Epidermal melanocyte (primary cell): Measurements from ENCODE around the gene TMEM255B.
"Not testable (repeated sequence)": the region's sequence is repeated elsewhere in the genome, so short reads cannot be mapped to it uniquely, and the experiment has no call there.

Experiments
- DNase-seq: peaks from one replicate; pipeline ENCODE4 v3.0.0; 2011; ENCODE audit warnings: low spot score; ENCODE audit not compliant: insufficient read length

Gene TMEM255B

DNA sequence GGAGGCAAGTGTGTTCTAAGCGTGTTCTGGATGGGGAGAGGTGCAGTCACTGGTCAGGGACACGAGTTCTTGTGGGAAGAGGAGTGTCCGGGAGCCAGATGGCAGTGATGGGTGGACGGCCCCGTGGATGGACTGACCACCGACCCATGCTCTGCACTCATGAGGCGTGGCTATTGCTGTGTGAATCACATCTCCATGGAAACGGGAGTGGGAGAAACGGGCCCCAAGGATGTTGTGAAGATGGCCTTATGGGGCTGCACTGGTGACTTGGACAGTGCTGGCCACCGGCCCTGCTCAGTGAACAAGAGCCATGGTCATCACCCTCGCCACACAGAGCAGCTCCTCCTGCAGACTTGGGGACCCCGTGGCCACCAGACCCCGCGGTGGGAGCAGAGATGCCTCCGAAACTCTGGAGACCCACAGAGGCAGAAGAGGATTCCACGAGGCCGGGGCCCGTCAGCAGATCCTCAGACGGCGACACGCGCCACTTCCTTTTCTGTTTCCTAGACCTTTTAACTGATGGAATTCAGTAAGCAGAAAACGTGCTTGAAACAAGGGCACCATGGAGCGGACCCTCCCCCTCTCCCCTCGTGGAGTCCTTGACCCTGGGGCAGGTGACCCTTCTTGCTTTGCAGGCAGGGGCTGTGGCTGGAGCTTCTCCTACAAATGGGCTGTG is 57.4 kb downstream of the TMEM255B start:
- no peak for DNase-seq

DNA sequence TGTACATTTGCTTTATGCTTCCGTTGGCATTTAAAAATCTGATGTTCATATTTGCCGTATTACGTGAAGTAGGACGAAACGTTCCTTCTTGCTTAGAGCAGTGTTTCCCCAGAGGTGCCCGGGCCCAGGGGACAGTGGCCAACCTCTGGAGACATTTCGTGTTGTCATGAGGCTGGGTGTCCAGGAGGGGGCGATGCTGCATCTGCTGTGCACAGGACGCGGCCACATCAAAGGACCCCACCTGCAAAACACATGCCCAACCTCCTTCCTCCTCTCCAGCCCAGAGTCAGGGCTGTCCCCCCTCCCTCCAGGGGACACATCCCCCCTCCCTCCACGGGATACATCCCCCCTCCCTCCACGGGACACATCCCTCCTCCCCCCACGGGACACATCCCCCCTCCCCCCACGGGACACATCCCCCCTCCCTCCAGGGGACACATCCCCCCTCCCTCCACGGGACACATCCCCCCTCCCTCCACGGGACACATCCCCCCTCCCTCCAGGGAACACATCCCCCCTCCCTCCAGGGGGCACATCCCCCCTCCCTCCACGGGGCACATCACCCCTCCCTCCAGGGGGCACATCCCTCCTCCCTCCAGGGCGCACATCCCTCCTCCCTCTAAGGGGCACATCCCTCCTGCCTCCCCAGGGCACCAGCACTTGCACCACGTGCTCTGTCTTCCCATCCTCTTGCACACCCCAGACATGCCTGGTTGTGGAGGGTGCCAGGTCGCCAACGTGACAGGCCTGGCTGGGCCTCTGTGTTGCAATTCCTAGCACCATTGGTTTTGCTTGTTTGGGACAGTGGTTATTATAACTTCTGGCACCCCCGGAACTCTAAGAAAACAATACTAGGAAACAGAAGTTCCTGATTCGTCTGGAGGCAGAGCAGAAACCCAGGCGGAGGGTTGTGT is 58.2 kb downstream of the TMEM255B start:
- DNase-seq, result peak; percentile 49

DNA sequence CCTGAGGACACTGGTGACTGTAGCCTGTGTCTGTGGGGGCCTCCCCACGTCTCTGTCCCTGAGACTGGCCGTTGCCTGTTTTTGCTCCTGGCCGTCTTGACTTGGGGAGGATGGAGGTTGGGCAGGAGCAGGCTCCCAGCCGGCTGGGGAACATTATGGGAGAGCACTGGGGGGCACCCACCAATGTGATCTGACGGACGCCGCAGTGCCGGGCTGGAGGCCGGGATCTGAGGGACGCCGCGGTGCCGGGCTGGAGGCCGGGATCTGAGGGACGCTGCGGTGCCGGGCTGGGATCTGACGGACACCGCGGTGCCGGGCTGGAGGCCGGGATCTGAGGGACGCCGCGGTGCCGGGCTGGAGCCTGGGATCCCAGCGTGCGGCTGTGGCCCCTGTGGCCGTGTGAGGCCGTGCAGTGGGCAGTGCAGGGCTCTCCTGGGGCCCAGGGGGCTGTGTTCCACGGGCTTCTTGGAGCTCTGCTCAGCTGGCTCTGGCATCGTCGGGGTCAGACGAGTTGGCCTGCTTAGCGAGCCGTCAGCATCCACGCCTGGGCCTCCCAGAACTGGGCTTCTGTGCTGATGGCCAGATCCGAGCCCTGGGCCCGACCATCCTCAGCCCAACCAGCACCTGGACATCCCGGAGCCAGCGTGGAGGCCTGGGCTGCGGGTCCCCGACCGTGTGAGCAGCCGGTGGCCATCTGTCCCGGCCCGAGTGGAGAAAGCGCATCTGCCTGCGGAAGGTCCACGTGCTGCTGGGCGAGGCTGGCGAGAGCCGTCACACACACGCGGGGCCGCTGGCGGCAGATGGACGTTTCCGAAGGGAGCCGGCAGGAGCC is 59.0 kb downstream of the TMEM255B start:
- DNase-seq, result no peak

DNA sequence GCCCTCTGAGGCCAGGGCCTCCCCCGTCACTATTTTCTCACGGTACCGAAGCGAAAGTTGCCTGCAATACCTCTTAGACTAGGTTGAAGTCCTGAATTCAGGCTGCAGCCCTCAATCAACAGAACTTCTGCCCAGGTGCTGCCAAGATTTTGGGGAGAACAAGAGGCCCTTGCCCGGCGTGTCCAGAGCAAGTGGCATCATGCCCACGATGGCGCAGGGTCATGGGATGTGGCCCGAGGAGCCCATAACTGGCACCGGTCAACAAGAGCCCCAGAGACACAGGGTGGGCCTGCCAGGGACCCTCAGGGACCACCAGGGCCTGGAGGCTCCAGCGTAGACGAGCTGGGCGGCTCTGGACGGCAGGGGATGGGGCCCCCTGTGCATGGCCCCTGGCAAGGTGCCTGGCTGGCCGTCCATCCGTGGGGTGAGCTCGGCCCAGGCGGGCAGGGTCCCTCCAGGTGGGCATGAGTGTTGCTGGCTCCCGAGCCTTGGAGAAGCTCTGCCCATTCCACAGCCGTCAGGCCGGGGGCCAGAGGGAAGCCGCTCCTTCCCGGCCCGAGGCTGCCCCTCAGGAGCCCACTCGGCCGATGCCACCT is 59.8 kb downstream of the TMEM255B start:
- no peak for DNase-seq

DNA sequence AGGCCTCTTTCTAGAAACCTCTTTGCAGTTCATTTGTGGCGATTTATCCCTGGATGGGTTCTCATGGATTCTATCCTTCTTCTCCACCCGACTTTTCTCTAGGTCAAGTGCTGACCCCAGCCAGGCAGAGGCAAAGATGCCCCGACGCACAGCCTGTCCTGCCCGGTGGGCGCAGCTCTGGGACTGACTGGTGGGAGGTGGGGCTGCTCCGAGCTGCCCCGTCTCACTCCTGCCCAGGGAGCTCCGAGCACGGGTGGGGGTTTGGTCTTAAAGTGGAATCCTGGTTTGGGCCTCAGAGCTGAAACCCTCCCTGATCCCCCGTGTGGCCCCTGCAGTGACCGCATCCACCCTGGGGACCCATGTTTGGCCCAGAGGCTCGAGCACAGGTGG is 60.3 kb downstream of the TMEM255B start:
- no peak for DNase-seq

DNA sequence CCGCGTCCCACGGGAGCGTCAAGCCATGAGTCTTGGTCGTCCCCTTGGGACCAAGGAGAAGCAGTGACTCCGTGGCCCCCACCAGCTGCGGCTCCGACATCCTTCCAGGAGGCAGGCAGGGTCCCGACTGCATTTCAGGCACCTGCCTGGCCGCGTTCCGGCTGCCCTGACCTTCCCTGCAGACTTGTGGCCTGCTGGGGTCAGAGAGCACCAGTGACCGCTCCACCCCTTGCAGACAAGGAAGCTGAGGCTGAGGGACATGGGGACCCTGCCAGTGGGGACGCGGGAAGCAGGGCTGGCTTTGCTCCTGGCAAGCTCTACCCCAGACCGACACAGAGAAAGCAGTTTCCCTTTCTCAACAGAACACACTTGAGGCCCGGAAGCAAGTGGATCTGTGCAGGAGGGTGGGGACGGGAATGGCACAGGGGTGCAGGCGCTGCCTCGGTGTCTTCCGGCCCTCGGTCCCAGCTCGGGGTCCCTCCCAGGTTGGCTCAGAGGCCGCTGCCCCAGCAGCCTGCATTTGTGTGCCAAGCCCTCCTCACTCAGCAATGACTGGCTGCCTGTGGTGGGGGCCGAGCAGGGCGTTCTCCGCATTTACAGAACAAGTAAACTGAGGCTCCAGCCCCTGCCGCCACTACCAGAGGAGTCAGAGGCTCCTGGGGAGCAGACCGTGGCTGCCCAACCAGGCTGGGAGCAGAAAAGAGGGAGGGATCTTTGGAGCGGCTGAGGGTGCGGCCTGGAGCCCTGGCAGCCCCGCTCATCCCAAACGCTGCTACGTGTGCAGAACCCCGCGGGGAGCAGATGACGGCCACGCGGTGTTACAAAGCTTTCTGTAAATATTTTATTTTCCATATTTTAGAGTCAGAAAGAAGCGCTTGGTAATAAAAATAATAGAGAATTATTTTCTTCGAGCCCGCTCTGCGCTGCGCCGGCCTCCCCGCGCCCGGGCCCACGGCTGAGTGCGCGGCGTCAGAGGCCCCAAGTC is 61.0 kb downstream of the TMEM255B start:
- DNase-seq, result no peak

DNA sequence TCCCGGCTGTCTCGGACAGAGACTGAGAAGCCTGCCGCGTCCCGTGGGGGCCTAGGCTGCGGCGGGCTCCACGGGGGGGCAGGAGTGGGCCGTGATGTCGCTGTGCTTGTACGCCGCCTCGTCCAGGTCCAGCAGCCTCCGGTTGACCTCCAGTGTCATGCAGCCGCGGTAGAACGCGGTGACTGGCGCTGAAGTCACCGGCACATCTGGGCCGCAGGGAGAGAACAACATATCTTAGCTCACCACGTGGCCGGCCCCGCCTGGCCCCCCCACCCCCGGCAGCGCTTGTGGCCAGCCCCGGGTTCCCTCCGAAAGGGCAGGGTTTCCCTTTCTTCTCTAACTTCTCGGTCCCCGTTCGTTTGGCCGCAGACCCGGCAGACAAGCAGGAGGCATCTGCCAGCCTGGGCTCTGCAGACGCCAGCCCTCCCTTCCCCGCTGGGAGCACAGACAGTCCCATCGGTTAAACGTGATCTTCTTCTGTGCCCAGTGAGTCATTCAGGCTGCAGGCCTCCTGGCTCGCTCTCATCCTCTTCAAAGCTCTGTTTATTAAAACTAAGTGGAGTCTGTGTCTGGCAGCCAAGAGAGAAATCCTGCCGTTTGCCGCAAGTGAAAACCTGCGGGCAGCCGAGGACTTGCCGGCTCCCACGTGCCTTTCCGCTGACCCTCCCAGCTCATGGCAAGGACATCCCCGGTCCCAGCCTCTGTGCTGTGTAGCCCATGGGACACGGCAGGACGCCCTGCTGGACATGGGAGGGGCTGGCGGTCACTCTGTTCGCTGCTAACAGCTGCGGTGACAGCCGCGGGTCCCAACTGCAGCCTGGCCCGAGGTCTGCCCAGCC is 62.0 kb downstream of the TMEM255B start:
- DNase-seq, result peak; percentile 99

DNA sequence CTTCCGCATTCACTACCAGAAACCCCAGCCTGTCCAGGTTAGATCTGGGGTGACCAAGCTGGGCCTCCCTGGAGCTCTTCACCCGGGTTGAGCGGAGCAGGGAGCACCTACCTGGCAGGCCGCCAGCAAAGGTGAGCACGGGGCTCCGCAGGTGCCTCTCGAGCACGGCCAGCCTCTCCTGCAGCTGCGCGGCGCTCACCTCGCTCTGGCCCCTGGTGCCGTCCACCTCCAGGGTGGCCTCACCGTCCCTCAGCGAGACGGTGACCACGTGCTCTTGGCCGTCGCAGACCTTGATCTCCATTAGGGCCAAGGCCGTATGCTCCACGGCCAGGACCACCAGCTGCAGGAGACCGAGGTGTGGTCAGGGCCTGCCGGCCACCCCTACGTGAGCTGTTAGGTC is 62.8 kb downstream of the TMEM255B start:
- no peak for DNase-seq

DNA sequence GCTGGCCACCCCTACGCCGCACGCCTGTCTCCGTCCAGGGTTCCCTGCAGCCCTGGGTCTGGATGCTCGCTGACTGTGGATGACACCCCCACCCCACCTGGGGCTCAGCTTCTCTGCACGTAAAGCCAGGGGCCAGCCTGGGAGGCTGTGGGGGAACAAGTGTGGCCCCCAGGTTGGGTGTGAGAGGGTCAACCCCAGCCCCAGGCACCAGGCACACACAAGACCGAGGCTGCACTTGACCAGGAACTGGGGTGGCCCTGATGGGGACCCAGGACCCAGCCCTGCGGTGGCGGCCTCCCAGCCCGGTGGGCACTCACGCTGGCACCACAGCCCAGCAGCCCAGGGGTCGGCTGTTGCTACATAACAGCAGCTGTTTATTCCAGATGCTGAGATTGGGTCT is 63.2 kb downstream of the TMEM255B start:
- no peak for DNase-seq

DNA sequence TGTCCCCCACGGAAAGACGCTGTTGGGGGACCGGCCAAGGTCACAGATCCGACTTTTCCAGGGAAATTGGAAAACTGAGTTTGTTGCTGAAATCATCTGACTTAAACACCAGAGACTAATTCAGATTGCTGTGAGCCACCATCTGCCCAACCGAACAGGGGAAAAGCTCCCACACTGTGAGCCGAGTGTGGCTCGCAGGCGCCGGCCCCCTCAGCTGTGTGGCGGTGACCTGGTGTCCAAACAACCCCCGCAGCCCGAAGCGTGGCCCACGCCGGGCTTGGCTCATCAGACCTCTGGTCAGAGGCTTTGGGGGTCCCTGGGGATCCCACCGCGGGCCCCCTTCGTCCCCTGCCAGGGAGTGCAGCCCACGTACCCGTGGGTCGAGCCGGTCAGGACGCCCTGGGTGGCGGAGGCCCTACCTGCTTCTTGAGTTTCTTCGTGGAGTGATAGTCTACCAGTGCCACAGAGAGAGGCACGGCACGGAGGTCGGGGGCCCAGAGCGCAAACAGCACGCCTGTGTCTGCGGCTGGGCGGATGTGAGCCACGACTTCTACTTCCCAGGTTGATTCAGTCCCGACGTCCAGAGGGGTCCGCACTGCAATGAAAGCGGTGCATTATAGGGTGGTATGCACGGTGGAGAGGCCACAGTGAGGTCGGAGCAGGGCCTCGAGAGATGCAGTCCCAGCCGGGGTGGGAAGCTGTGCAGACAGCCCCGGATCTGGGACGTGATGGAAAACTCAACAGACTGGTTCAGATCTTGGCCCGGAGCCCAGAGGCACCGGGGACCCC is 64.1 kb downstream of the TMEM255B start:
- DNase-seq, result no peak

DNA sequence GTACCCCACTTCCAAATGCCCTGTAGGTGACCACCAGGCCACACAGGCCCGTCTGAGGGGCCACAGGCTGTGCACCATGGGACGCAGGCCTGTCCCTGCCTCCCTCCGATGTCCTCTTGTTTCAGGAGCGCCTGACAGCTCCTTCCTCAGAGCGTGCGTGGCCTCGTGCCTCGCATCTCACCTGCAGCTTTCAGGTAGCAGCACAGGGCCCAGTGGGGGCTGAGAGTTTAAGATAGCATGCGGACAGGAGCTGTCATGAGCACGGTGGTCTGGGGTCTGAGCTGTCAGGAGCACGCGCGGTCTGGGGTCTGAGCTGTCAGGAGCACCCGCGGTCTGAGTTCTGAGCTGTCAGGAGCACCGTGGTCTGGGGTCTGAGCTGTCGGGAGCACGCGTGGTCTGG is 64.7 kb downstream of the TMEM255B start:
- no peak for DNase-seq

DNA sequence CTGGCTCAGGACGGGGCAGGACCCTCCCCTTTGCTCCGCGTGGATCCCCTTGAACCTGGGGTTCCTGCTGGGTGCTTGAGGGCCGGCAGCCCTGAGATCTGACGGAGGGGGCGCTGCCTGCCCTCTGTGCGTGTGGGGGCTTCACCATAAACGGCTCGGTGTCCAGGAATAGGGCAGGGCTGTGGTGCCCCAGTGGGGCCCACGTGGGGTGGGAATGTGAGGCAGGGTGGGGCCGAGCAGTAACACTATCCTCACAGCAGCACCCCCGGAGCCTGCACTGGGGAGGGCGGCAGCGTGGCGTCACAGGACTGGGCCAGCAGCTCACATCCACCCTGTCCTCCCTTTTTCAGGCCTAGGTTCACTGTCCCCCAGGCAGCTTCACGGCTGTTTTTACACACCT is 66.8 kb downstream of the TMEM255B start:
- DNase-seq, result no peak

DNA sequence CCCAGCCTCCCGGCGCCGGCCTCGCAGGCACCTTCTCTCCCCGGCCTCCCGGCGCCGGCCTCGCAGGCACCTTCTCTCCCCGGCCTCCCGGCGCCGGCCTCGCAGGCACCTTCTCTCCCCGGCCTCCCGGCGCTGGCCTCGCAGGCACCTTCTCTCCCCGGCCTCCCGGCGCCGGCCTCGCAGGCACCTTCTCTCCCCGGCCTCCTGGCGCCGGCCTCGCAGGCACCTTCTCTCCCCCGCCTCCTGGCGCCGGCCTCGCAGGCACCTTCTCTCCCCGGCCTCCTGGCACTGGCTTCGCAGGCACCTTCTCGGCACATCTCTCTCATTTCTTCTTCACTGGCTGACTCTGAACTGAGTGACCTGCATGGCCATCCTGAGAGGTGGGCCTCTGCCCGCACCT is 67.4 kb downstream of the TMEM255B start:
- DNase-seq, result not testable (repeated sequence)

DNA sequence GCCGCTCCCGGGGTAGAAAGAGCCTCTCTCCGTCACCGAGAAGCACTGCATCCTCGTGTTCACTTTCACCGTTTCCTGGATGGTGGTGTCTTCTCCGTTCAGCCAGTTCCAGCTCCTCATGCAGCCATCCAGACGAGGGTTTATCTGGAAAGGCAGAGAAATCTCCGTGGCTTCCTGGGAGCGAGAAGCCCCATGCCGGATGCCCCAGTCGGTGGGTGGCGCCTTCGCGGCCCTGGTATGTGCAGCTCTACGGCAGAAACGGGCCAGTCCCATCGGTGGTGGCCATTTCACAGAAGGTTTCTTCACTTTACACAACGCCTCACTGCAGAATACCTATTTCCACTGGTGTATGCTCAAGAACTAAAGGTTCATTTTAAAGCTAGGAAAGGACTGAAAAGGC is 68.0 kb downstream of the TMEM255B start:
- DNase-seq, result no peak

DNA sequence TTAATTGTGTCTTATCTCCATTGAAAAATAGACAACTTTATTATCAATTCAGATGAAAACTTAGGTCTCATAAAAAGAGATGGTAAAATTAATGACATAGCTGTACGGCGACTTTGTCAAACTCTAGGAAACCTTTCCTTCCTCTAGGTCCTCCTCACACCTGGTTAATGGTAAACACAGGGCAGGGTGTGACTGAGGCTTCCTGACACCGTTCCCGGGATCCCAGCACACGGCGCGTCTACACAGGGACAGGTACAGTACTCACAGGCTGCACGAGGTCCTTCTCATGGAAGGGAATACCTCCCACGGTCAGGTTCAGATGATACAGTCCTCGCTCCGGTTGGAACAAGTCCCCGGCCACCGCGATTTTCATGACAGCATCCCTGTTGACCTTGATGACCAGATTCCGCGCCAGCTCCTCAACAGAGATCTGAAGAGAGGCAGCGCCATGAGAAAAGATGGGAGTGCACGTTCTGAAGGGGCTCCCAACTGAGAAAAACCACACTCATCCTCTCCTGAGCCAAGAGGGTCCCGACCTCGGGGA is 69.3 kb downstream of the TMEM255B start:
- DNase-seq, result no peak

DNA sequence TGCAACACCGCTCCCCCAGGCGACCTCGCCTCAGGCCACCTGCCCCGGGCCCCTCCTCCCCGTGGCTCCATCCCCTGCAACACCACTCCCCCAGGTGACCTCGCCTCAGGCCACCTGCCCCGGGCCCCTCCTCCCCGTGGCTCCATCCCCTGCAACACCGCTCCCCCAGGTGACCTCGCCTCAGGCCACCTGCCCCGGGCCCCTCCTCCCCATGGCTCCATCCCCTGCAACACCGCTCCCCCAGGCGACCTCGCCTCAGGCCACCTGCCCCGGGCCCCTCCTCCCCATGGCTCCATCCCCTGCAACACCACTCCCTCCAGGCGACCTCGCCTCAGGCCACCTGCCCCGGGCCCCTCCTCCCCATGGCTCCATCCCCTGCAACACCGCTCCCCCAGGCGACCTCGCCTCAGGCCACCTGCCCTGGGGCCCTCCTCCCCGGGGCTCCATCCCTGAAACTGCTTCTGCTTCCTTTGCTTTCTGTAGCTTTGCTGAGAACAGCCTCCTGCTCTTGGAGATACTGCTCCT is 71.5 kb downstream of the TMEM255B start:
- not testable (repeated sequence) for DNase-seq

DNA sequence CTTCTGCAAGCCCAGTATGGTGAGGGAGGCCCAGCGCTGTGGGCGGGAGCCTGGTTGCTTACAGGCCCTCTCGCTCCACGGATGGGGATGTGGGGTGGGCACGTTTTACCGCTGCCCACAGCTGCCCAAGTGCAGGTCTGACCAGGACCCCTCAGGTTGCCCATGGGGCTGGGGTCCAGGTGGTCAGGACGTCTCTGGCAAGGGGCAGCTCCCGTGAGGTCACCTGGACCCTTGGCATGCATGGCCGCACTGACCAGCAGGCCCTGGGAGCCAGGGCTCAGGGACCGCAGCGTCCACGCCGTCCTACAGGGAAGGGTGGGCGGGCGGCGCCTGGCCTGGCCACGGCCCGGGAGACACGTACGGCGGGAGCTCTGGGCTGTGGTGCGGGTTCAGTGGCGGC is 72.0 kb downstream of the TMEM255B start:
- DNase-seq, result no peak

DNA sequence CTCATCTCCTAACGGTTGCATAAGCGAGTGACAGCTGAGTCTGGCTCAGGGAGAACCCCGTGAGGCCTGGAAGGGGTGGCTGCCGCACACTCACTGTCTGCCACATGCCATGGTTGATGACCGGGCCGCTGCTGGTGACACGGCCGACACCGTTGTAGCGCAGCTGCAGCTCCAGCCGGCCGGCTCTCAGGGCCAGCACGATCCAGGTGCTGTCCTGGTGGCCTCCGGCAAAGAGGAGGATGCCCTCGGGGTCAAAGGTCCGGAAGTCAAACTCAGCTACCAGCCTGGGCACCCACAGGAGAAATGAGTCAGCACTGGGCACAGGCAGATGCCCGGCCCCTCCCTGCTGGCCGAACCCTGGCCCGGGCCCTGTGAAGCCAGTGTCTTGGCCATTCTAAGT is 73.2 kb downstream of the TMEM255B start:
- DNase-seq, result no peak
